IPS DF 6.9 (cell line): ENCODE results near the gene ELOVL3.

Experiments used
- DNase-seq: peaks from one replicate; pipeline ENCODE4 v3.0.0-alpha.2; 2013; ENCODE audit warnings: low read depth, low spot score
- H3K27ac ChIP-seq: one replicate; pipeline ENCODE4 v1.5.1; 2013; ENCODE audit warnings: low read length, control low read depth
- H3K27me3 ChIP-seq: 2 replicates; pipeline ENCODE4 v1.6.1; 2013; ENCODE audit warnings: mild to moderate bottlenecking, low read length; ENCODE audit not compliant: control insufficient read depth, insufficient read depth
- H3K36me3 ChIP-seq: 2 replicates; pipeline ENCODE4 v1.6.1; 2013; ENCODE audit warnings: low read length; ENCODE audit not compliant: control insufficient read depth, insufficient read depth
- H3K4me1 ChIP-seq: 2 replicates; pipeline ENCODE4 v1.6.1; 2013; ENCODE audit warnings: low read length; ENCODE audit not compliant: control insufficient read depth, insufficient read depth
- H3K4me3 ChIP-seq: 2 replicates; pipeline ENCODE4 v1.5.1; 2013; ENCODE audit warnings: mild to moderate bottlenecking, low read length
- H3K9me3 ChIP-seq: 2 replicates; pipeline ENCODE4 v1.6.1; 2013; ENCODE audit warnings: low read length, inconsistent platforms; ENCODE audit not compliant: control insufficient read depth, insufficient read depth
- WGBS: extraction: QIAGEN DNeasy Blood & Tissue Kit; methylation state at CpG from one replicate; pipeline ENCODE4 v1.1.7; 2013; ENCODE audit warnings: mixed read lengths, missing lambda C conversion rate; ENCODE audit not compliant: insufficient read length, insufficient coverage; 5-methylcytosine and 5-hydroxymethylcytosine counted together

Gene ELOVL3

GRCh38 chr10:102254426-102254825 lies 28.3 kb downstream of the ELOVL3 start:
- no peak for DNase-seq
- Histone ChIP-seq H3K36me3 (no peaks in the 10 kb centered on the region), H3K9me3 (no peaks in the 10 kb centered on the region), H3K27ac (no peak overlapping the region), H3K4me1 (no peaks in the 10 kb centered on the region), H3K4me3 (no peak overlapping the region), H3K27me3 (no peaks in the 10 kb centered on the region)
- WGBS, result no CpG with 5 or more reads among the region's 1 CpG

GRCh38 chr10:102255404-102255803 lies 29.3 kb downstream of the ELOVL3 start:
- no CpG with 5 or more reads among the region's 2 CpGs for WGBS
- Histone ChIP-seq H3K4me1 (no peaks in the 10 kb centered on the region), H3K27me3 (no peaks in the 10 kb centered on the region), H3K9me3 (no peaks in the 10 kb centered on the region), H3K4me3 (no peak overlapping the region), H3K27ac (no peak overlapping the region), H3K36me3 (no peaks in the 10 kb centered on the region)
- no peak for DNase-seq

- no peaks in the 10 kb centered on the region for H3K36me3 ChIP-seq
- no peak overlapping the region for H3K4me3 ChIP-seq
- H3K4me1 ChIP-seq, result no peaks in the 10 kb centered on the region
- H3K27ac ChIP-seq, result no peak overlapping the region
- no peak for DNase-seq
- no peaks in the 10 kb centered on the region for H3K27me3 ChIP-seq
- H3K9me3 ChIP-seq, result no peaks in the 10 kb centered on the region
Measured at GRCh38 chr10:102261196-102261595, 35.1 kb downstream of the ELOVL3 start.

GRCh38 chr10:102261842-102262241 lies 35.7 kb downstream of the ELOVL3 start:
- no peak for DNase-seq
- Histone ChIP-seq H3K4me3 (no peak overlapping the region), H3K27me3 (no peaks in the 10 kb centered on the region), H3K4me1 (no peaks in the 10 kb centered on the region), H3K27ac (no peak overlapping the region), H3K9me3 (no peaks in the 10 kb centered on the region), H3K36me3 (no peaks in the 10 kb centered on the region)
- WGBS, result no CpG with 5 or more reads among the region's 6 CpGs

GRCh38 chr10:102262744-102263370 lies 36.8 kb downstream of the ELOVL3 start:
- H3K27ac ChIP-seq, result no peak overlapping the region
- no peaks in the 10 kb centered on the region for H3K36me3 ChIP-seq
- H3K4me1 ChIP-seq, result no peaks in the 10 kb centered on the region
- no peaks in the 10 kb centered on the region for H3K9me3 ChIP-seq
- DNase-seq, result no peak
- no peaks in the 10 kb centered on the region for H3K27me3 ChIP-seq
- no CpG with 5 or more reads among the region's 4 CpGs for WGBS
- no peak overlapping the region for H3K4me3 ChIP-seq

- DNase-seq, result no peak
- no peaks in the 10 kb centered on the region for H3K27me3 ChIP-seq
- no peaks in the 10 kb centered on the region for H3K36me3 ChIP-seq
- H3K4me3 ChIP-seq, result no peak overlapping the region
- WGBS, result no CpG with 5 or more reads among the region's 4 CpGs
- no peak overlapping the region for H3K27ac ChIP-seq
- no peaks in the 10 kb centered on the region for H3K9me3 ChIP-seq
- H3K4me1 ChIP-seq, result no peaks in the 10 kb centered on the region
Measured at GRCh38 chr10:102264371-102264770, 38.3 kb downstream of the ELOVL3 start.

GRCh38 chr10:102266670-102267069 lies 40.6 kb downstream of the ELOVL3 start:
- H3K36me3 ChIP-seq, result no peaks in the 10 kb centered on the region
- whole genome bisulfite sequencing, result no CpG with 5 or more reads among the region's 3 CpGs
- H3K27me3 ChIP-seq, result no peaks in the 10 kb centered on the region
- no peak overlapping the region for H3K27ac ChIP-seq
- H3K4me1 ChIP-seq, result no peaks in the 10 kb centered on the region
- no peak overlapping the region for H3K4me3 ChIP-seq
- DNase-seq, result no peak
- no peaks in the 10 kb centered on the region for H3K9me3 ChIP-seq

GRCh38 chr10:102267748-102268147 lies 41.6 kb downstream of the ELOVL3 start:
- H3K27ac ChIP-seq, result no peak overlapping the region
- no peaks in the 10 kb centered on the region for H3K9me3 ChIP-seq
- H3K27me3 ChIP-seq, result no peaks in the 10 kb centered on the region
- no peaks in the 10 kb centered on the region for H3K4me1 ChIP-seq
- no peak for DNase-seq
- no peak overlapping the region for H3K4me3 ChIP-seq
- no peaks in the 10 kb centered on the region for H3K36me3 ChIP-seq

GRCh38 chr10:102268375-102268888 lies 42.3 kb downstream of the ELOVL3 start:
- Histone ChIP-seq H3K27ac (no peak overlapping the region), H3K36me3 (no peaks in the 10 kb centered on the region), H3K27me3 (no peaks in the 10 kb centered on the region), H3K4me1 (no peaks in the 10 kb centered on the region), H3K4me3 (no peak overlapping the region), H3K9me3 (no peaks in the 10 kb centered on the region)
- DNase-seq, result no peak

GRCh38 chr10:102269017-102269416 lies 42.9 kb downstream of the ELOVL3 start:
- Histone ChIP-seq H3K9me3 (no peaks in the 10 kb centered on the region), H3K4me1 (no peaks in the 10 kb centered on the region), H3K4me3 (no peak overlapping the region), H3K27ac (no peak overlapping the region), H3K36me3 (no peaks in the 10 kb centered on the region), H3K27me3 (no peaks in the 10 kb centered on the region)
- no CpG with 5 or more reads among the region's 3 CpGs for WGBS
- DNase-seq, result no peak

- H3K27ac ChIP-seq, result no peak overlapping the region
- no CpG with 5 or more reads among the region's 1 CpG for WGBS
- no peaks in the 10 kb centered on the region for H3K27me3 ChIP-seq
- no peaks in the 10 kb centered on the region for H3K36me3 ChIP-seq
- H3K4me1 ChIP-seq, result no peaks in the 10 kb centered on the region
- DNase-seq, result no peak
- no peak overlapping the region for H3K4me3 ChIP-seq
- no peaks in the 10 kb centered on the region for H3K9me3 ChIP-seq
Measured at GRCh38 chr10:102274062-102274461, 48.0 kb downstream of the ELOVL3 start.
